Trophoblast cell (in vitro differentiated cells and primary cell): ENCODE results near the gene KANSL1L.
A peak's percentile ranks its signal among the peaks of the same experiment; 100 is the strongest.
"Not testable (repeated sequence)": the region's sequence is repeated elsewhere in the genome, so short reads cannot be mapped to it uniquely, and the experiment has no call there.

Experiments used
- DNase-seq, 2 donors: peaks; one replicate each; pipeline ENCODE4 v3.0.0-alpha.2; 2016
- H2AFZ ChIP-seq: 2 replicates; pipeline ENCODE4 v1.6.1; 2013; ENCODE audit warnings: low read length, moderate library complexity, mild to moderate bottlenecking; ENCODE audit not compliant: insufficient read depth, poor library complexity
- H2AK5ac ChIP-seq: 2 replicates; pipeline ENCODE4 v1.6.1; 2013; ENCODE audit warnings: mild to moderate bottlenecking, low read length
- H2BK120ac ChIP-seq: 2 replicates; pipeline ENCODE4 v1.6.1; 2013; ENCODE audit warnings: low read length, mild to moderate bottlenecking, moderate library complexity; ENCODE audit not compliant: insufficient read depth, poor library complexity
- H2BK12ac ChIP-seq: 2 replicates; pipeline ENCODE4 v1.6.1; 2013; ENCODE audit warnings: mild to moderate bottlenecking, low read length, moderate library complexity
- H2BK5ac ChIP-seq: 2 replicates; pipeline ENCODE4 v1.6.1; 2013; ENCODE audit warnings: low read length, low read depth, moderate library complexity, mild to moderate bottlenecking; ENCODE audit not compliant: poor library complexity
- H3K14ac ChIP-seq: 2 replicates; pipeline ENCODE4 v1.6.1; 2013; ENCODE audit warnings: mild to moderate bottlenecking, low read length
- H3K18ac ChIP-seq: 2 replicates; pipeline ENCODE4 v1.6.1; 2013; ENCODE audit warnings: mild to moderate bottlenecking, low read length
- H3K23ac ChIP-seq: 2 replicates; pipeline ENCODE4 v1.6.1; 2013; ENCODE audit warnings: low read length
- H3K27ac ChIP-seq: 2 replicates; pipeline ENCODE4 v1.5.1; 2013; ENCODE audit warnings: low read depth, mild to moderate bottlenecking, inconsistent platforms, low read length, moderate library complexity
- H3K27me3 ChIP-seq: 2 replicates; pipeline ENCODE4 v1.6.1; 2013; ENCODE audit warnings: inconsistent platforms, mild to moderate bottlenecking, low read length, moderate library complexity; ENCODE audit not compliant: insufficient read depth
- H3K36me3 ChIP-seq, 2 experiments: 1 replicate in 1 of 2; 2 replicates in 1 of 2; pipeline ENCODE4 v1.6.1; 2013; ENCODE audit warnings: low read length in 2 of 2, mild to moderate bottlenecking in 2 of 2, moderate library complexity in 1 of 2; ENCODE audit not compliant: insufficient read depth in 2 of 2, control insufficient read depth in 1 of 2
- H3K4ac ChIP-seq: 2 replicates; pipeline ENCODE4 v1.6.1; 2013; ENCODE audit warnings: low read depth, mild to moderate bottlenecking, low read length, moderate library complexity
- H3K4me1 ChIP-seq, 2 experiments: 1 replicate in 1 of 2; 2 replicates in 1 of 2; pipeline ENCODE4 v1.6.1; 2013; ENCODE audit warnings: low read length in 2 of 2, mild to moderate bottlenecking in 2 of 2, moderate library complexity in 1 of 2; ENCODE audit not compliant: insufficient read depth in 2 of 2, control insufficient read depth in 1 of 2
- H3K4me2 ChIP-seq: 2 replicates; pipeline ENCODE4 v1.6.1; 2013; ENCODE audit warnings: inconsistent platforms, mild to moderate bottlenecking, low read length, moderate library complexity
- H3K4me3 ChIP-seq: 2 replicates; pipeline ENCODE4 v1.5.1; 2013; ENCODE audit warnings: mild to moderate bottlenecking, low read depth, low read length, inconsistent platforms
- H3K79me1 ChIP-seq: one replicate; pipeline ENCODE4 v1.6.1; 2013; ENCODE audit warnings: low read length
- H3K79me2 ChIP-seq: 2 replicates; pipeline ENCODE4 v1.6.1; 2013; ENCODE audit warnings: low read length, mild to moderate bottlenecking; ENCODE audit not compliant: control insufficient read depth, insufficient read depth, poor library complexity
- H3K9ac ChIP-seq: 2 replicates; pipeline ENCODE4 v1.6.1; 2013; ENCODE audit warnings: mild to moderate bottlenecking, low read length
- H3K9me3 ChIP-seq: 2 replicates; pipeline ENCODE4 v1.6.1; 2013; ENCODE audit warnings: low read depth, mild to moderate bottlenecking, control low read depth, inconsistent platforms, low read length; ENCODE audit not compliant: insufficient read depth
- H4K12ac ChIP-seq: 2 replicates; pipeline ENCODE4 v1.6.1; 2013; ENCODE audit warnings: low read depth, mild to moderate bottlenecking, low read length, moderate library complexity
- H4K8ac ChIP-seq: 2 replicates; pipeline ENCODE4 v1.6.1; 2013; ENCODE audit warnings: low read depth, mild to moderate bottlenecking, low read length, moderate library complexity
- H4K91ac ChIP-seq: one replicate; pipeline ENCODE4 v1.6.1; 2013; ENCODE audit warnings: low read depth, mild to moderate bottlenecking, low read length, moderate library complexity
- WGBS: extraction: QIAGEN DNeasy Blood & Tissue Kit; methylation state at CpG from one replicate; pipeline ENCODE4 v1.1.7; 2013; ENCODE audit warnings: missing lambda C conversion rate; ENCODE audit not compliant: insufficient read length, insufficient coverage; ENCODE audit errors: extremely low coverage; 5-methylcytosine and 5-hydroxymethylcytosine counted together

KANSL1L gene

DNA sequence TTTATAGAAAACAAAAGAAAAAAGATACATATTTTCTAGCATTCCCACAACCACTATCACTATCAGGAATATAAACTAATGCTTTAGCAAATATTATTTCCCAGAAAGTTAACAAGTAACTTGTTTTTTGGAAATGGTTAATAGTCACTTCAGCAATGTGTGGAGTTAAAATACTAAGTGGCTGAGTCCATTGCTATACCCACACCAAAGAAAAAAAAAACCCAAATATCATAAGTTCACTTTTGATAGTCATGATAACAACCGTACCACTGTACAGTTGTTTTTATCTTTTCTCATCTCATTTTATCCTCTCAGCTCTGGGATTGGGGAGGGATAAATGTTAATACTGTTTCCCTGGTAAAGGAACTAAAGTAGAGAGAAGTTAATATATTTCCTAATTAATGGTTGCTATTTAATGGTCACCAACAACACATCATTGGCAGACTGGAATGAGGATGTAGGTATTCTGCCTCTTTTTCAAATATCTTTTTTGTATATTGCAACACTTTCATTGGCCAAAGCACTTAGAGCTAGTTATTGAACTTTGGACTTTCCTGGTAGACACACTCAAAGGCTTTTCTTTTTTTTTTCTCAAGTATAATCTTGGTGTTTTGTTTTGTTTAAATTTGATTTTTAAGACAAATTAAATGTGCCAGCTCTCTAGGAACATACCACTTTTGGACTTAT lies 18.4 kb upstream of the KANSL1L start:
- Histone ChIP-seq H3K18ac (no peak overlapping the region), H2BK5ac (no peak overlapping the region), H3K27ac (no peak overlapping the region), H2BK120ac (no peak overlapping the region), H2AFZ (no peak overlapping the region), H3K9ac (no peak overlapping the region), H4K91ac (no peak overlapping the region), H3K4me3 (no peak overlapping the region), H3K4me1 (no peaks in the 10 kb centered on the region), H3K9me3 (no peaks in the 10 kb centered on the region), H3K23ac (no peak overlapping the region), H3K79me2 (no peaks in the 10 kb centered on the region), H3K27me3 (no peaks in the 10 kb centered on the region), H3K4ac (no peak overlapping the region), H3K4me2 (no peak overlapping the region), H3K79me1 (no peaks in the 10 kb centered on the region), H2AK5ac (no peak overlapping the region), H3K36me3 (peaks cover 4 to 7% of the 10 kb centered on the region in 2 experiments), H3K14ac (no peak overlapping the region), H4K12ac (no peak overlapping the region), H4K8ac (no peak overlapping the region), H2BK12ac (no peak overlapping the region)
- no CpG with 5 or more reads among the region's 1 CpG for WGBS
- no peak for DNase-seq

GRCh38 chr2:210188755-210189154 lies 17.5 kb upstream of the KANSL1L start:
- Histone ChIP-seq H2AFZ (no peak overlapping the region), H3K79me2 (no peaks in the 10 kb centered on the region), H4K91ac (no peak overlapping the region), H3K27me3 (no peaks in the 10 kb centered on the region), H2BK120ac (no peak overlapping the region), H2BK12ac (no peak overlapping the region), H3K4me2 (no peak overlapping the region), H2AK5ac (no peak overlapping the region), H4K12ac (no peak overlapping the region), H3K4me3 (no peak overlapping the region), H3K18ac (no peak overlapping the region), H3K4me1 (no peaks in the 10 kb centered on the region), H3K14ac (no peak overlapping the region), H3K27ac (no peak overlapping the region), H3K36me3 (peaks cover 4 to 7% of the 10 kb centered on the region in 2 experiments), H3K9me3 (no peaks in the 10 kb centered on the region), H3K79me1 (no peaks in the 10 kb centered on the region), H3K23ac (no peak overlapping the region), H4K8ac (no peak overlapping the region), H2BK5ac (no peak overlapping the region), H3K4ac (no peak overlapping the region), H3K9ac (no peak overlapping the region)
- no CpG with 5 or more reads among the region's 2 CpGs for WGBS
- DNase-seq = peak; percentile 8 to 49

DNA sequence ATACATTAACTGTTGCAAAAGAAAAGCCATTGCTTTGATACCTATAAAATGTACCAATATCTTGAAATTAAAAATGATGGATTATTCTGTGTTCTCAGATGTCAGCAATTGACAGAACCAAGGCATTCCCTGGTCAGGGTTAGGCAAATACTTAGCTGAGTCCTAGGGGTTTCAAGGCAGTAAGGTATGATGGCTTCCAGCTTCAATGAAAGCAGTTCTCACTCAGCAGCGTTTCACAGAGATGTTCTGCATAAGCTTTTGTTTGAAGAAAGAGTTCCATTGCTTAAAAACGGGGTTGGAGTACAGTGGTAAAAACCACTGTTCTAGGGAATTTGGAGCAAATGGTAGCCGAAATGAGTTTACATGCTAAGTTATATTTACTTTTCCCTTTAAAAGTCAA lies 17.0 kb upstream of the KANSL1L start:
- DNase-seq = no peak
- WGBS = no CpG with 5 or more reads among the region's 3 CpGs
- H3K14ac ChIP-seq = no peak overlapping the region
- H3K4me1 ChIP-seq = no peaks in the 10 kb centered on the region
- H4K12ac ChIP-seq = no peak overlapping the region
- H3K27ac ChIP-seq = no peak overlapping the region
- H3K4me2 ChIP-seq = no peak overlapping the region
- no peaks in the 10 kb centered on the region for H3K79me1 ChIP-seq
- no peaks in the 10 kb centered on the region for H3K79me2 ChIP-seq
- no peak overlapping the region for H2AK5ac ChIP-seq
- H2BK120ac ChIP-seq = no peak overlapping the region
- H3K4me3 ChIP-seq = no peak overlapping the region
- H3K36me3 ChIP-seq = peaks cover 4 to 7% of the 10 kb centered on the region in 2 experiments
- no peaks in the 10 kb centered on the region for H3K9me3 ChIP-seq
- no peak overlapping the region for H2BK12ac ChIP-seq
- H2BK5ac ChIP-seq = no peak overlapping the region
- no peak overlapping the region for H3K9ac ChIP-seq
- no peak overlapping the region for H4K8ac ChIP-seq
- no peak overlapping the region for H2AFZ ChIP-seq
- H3K27me3 ChIP-seq = no peaks in the 10 kb centered on the region
- H4K91ac ChIP-seq = no peak overlapping the region
- no peak overlapping the region for H3K4ac ChIP-seq
- H3K18ac ChIP-seq = no peak overlapping the region
- no peak overlapping the region for H3K23ac ChIP-seq

GRCh38 chr2:210183936-210184335 lies 12.7 kb upstream of the KANSL1L start:
- H3K27ac ChIP-seq, H4K12ac ChIP-seq, H3K18ac ChIP-seq, H3K4me3 ChIP-seq, H3K9ac ChIP-seq, H4K91ac ChIP-seq, H3K79me1 ChIP-seq, H2BK5ac ChIP-seq, H3K4me1 ChIP-seq, H2BK12ac ChIP-seq, DNase-seq, H2BK120ac ChIP-seq, H3K23ac ChIP-seq, H2AFZ ChIP-seq, H3K27me3 ChIP-seq, H3K4ac ChIP-seq, H3K4me2 ChIP-seq, H2AK5ac ChIP-seq, H4K8ac ChIP-seq, H3K9me3 ChIP-seq, H3K36me3 ChIP-seq, H3K14ac ChIP-seq, H3K79me2 ChIP-seq: not testable (repeated sequence)
- WGBS = no CpG with 5 or more reads among the region's 1 CpG
